OCI-LY3 (cell line): ENCODE results near the gene FAM76A.
A peak's percentile ranks its signal among the peaks of the same experiment; 100 is the strongest.
"Not testable (repeated sequence)": the region's sequence is repeated elsewhere in the genome, so short reads cannot be mapped to it uniquely, and the experiment has no call there.

ENCODE experiments used
- H2AFZ ChIP-seq: fragments of 200-600, 300-600 bp; shearing (Covaris generic); 2 replicates; pipeline ENCODE4 v1.6.0; 2014; ENCODE audit warnings: antibody characterized with exemption, low read depth, low read length
- H3K27ac ChIP-seq: fragments of 200-600, 300-600 bp; sonication (generic); 2 replicates; pipeline ENCODE4 v1.5.1; 2014; ENCODE audit warnings: mild to moderate bottlenecking, low read length, moderate library complexity, mixed read lengths
- H3K27me3 ChIP-seq: fragments of 200-600, 300-600 bp; sonication (generic); 2 replicates; pipeline ENCODE4 v1.6.1; 2014; ENCODE audit warnings: low read depth, low read length, mixed read lengths
- H3K36me3 ChIP-seq: fragments of 200-600, 300-600 bp; sonication (generic); replicated peaks from 2 replicates; pipeline ENCODE3; 2014; ENCODE audit warnings: low read depth, low read length, mixed read lengths
- H3K4me1 ChIP-seq: fragments of 300-600, 200-600 bp; sonication (generic); 2 replicates; pipeline ENCODE4 v1.6.1; 2014; ENCODE audit warnings: low read length, mixed read lengths
- H3K4me2 ChIP-seq: fragments of 200-600, 300-600 bp; sonication (generic); 2 replicates; pipeline ENCODE4 v1.6.1; 2014; ENCODE audit warnings: low read length, mixed read lengths
- H3K4me3 ChIP-seq: fragments of 300-600, 200-600 bp; sonication (generic); 2 replicates; pipeline ENCODE4 v1.5.1; 2014; ENCODE audit warnings: antibody characterized with exemption, mild to moderate bottlenecking, low read length, moderate library complexity
- H3K79me2 ChIP-seq: fragments of 300-600, 200-600 bp; shearing (Covaris generic); 2 replicates; pipeline ENCODE4 v1.6.1; 2014; ENCODE audit warnings: mild to moderate bottlenecking, low read length, mixed read lengths
- H3K9ac ChIP-seq: fragments of 300-600, 200-600 bp; shearing (Covaris generic); 2 replicates; pipeline ENCODE4 v1.6.0; 2014; ENCODE audit warnings: mild to moderate bottlenecking, low read length, moderate library complexity
- H3K9me3 ChIP-seq: fragments of 200-600, 300-600 bp; shearing (Covaris generic); 2 replicates; pipeline ENCODE4 v1.6.1; 2014; ENCODE audit warnings: low read length, mixed read lengths; ENCODE audit not compliant: insufficient read depth
- H4K20me1 ChIP-seq: fragments of 200-600, 300-600 bp; sonication (generic); 2 replicates; pipeline ENCODE4 v1.6.1; 2016; ENCODE audit warnings: low read length, mixed read lengths; ENCODE audit not compliant: insufficient read depth
- EZH2phosphoT487 ChIP-seq: fragments of 200-600 bp; shearing (Covaris generic); IDR thresholded peaks from 2 replicates; pipeline ENCODE4 v1.6.1; 2018; ENCODE audit warnings: antibody characterized with exemption, mixed run types, low read depth
- TF ChIP-seq, protein P1 (sequence below): fragments of 200-600, 300-600 bp; sonication (generic); IDR thresholded peaks from 2 replicates; pipeline ENCODE4 v1.5.1; 2014; ENCODE audit warnings: antibody characterized with exemption, low read length, low read depth

The FAM76A gene

DNA sequence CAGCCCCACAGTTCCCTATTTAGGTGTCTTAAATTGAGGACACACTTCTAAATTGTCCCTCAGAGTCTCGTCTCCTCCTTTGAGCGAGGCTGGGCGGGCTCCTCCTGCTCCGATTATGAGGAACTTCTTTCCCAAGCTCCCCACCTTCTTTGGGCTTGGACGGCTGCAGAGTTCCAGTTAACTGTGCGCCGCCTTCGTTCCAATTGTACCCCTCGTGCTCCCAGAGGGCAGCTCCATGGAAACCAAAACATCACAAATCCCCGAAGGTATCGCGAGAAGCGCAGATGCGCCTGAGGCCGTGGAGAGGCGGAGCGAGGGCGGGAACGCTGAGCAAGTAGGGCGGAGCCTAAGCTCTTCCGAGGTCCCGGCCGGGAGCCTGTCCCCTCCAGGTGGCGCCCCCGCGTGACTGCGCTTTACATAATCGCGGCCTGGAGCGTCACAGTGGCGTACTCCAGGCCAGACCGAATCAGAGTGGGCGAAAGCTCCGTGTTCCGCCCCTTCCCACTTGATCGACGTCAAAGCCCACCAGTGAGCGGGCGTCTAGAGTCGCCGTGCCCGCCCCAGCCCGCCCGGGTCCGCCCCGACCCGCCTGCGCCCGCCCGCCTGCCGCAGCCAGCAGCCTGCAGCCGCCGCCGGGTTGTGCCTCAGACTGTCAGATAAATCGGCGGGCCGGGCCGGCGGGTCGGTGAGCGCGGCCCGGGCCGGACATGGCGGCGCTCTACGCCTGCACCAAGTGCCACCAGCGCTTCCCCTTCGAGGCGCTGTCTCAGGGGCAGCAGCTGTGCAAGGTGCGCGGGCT lies at the start of gene FAM76A:
FAM76A (plus strand) TSS at position 588 of the 799 bp plus-strand sequence; CDS start at position 708, 120 bp downstream.
- Histone ChIP-seq H3K4me3 (peak within 1 kb of the TSS; percentile 96), H3K27me3 (no peaks in the 10 kb centered on the region), H4K20me1 (no peaks in the 10 kb centered on the region), H3K9ac (peak within 1 kb of the TSS; percentile 74), H2AFZ (peak within 1 kb of the TSS; percentile 98), H3K4me2 (peak within 1 kb of the TSS; percentile 95), H3K27ac (peak within 1 kb of the TSS; percentile 35), H3K4me1 (peaks cover 10% of the 10 kb centered on the region), H3K36me3 (no peaks in the 10 kb centered on the region), H3K9me3 (no peaks in the 10 kb centered on the region), H3K79me2 (peaks cover 7% of the 10 kb centered on the region; the same call in 1 of the 2 replicates)
- TF ChIP-seq, protein P1, sequence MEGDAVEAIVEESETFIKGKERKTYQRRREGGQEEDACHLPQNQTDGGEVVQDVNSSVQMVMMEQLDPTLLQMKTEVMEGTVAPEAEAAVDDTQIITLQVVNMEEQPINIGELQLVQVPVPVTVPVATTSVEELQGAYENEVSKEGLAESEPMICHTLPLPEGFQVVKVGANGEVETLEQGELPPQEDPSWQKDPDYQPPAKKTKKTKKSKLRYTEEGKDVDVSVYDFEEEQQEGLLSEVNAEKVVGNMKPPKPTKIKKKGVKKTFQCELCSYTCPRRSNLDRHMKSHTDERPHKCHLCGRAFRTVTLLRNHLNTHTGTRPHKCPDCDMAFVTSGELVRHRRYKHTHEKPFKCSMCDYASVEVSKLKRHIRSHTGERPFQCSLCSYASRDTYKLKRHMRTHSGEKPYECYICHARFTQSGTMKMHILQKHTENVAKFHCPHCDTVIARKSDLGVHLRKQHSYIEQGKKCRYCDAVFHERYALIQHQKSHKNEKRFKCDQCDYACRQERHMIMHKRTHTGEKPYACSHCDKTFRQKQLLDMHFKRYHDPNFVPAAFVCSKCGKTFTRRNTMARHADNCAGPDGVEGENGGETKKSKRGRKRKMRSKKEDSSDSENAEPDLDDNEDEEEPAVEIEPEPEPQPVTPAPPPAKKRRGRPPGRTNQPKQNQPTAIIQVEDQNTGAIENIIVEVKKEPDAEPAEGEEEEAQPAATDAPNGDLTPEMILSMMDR = peak; percentile 33
- no peak for TF ChIP-seq EZH2phosphoT487

DNA sequence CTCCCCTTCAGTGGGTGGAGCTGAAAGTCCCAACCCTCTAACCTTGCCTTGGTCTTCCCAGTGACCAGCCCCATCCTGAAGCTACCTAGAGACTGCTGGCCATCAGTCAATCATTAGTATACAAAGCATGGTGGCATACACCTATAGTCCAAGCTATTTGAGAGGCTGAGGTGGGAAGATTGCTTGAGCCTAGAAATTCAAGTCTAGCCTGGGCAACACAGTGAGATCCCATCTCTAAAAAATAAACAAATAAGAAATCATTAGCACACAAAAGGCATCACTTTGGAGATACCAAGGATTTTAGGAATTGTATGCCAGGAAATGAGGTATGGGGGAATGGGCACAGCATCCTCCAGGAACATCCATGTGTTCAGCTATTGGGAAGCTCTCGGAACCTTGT lies 49.4 kb upstream of the FAM76A start:
- H3K36me3 ChIP-seq = no peaks in the 10 kb centered on the region
- peaks cover 10% of the 10 kb centered on the region for H3K4me1 ChIP-seq
- H3K27me3 ChIP-seq = no peaks in the 10 kb centered on the region
- no peak overlapping the region for H3K27ac ChIP-seq
- H2AFZ ChIP-seq = no peak overlapping the region
- H3K4me2 ChIP-seq = no peak overlapping the region
- H3K79me2 ChIP-seq = no peaks in the 10 kb centered on the region
- H3K9ac ChIP-seq = no peak overlapping the region
- TF ChIP-seq, protein P1 = no peak
- no peak for TF ChIP-seq EZH2phosphoT487
- no peak overlapping the region for H3K4me3 ChIP-seq
- no peaks in the 10 kb centered on the region for H4K20me1 ChIP-seq
- no peaks in the 10 kb centered on the region for H3K9me3 ChIP-seq

DNA sequence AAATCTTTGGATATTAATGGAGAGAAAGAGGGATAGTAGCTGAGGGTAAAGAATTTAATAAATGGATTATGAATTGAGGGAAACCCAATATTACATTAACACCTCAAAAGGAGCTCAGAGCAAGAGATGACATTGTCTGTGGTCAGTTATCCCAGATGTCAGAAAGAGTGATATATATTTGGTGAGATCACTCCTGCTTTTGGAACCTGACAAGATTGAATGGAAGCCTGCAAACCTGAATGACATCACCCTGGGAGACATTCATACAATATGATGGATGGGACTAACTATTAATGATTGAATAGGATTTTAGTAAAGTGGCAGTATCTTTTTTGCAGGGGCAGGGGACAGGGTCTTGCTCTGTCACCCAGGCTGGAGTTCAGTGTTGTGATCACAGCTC lies 47.0 kb upstream of the FAM76A start:
- TF ChIP-seq, protein P1 = no peak
- no peak for TF ChIP-seq EZH2phosphoT487
- no peak overlapping the region for H3K4me2 ChIP-seq
- H3K9ac ChIP-seq = no peak overlapping the region
- no peaks in the 10 kb centered on the region for H3K4me1 ChIP-seq
- H3K4me3 ChIP-seq = no peak overlapping the region
- H2AFZ ChIP-seq = no peak overlapping the region
- no peaks in the 10 kb centered on the region for H3K79me2 ChIP-seq
- H3K9me3 ChIP-seq = no peaks in the 10 kb centered on the region
- H3K27ac ChIP-seq = no peak overlapping the region
- H3K27me3 ChIP-seq = no peaks in the 10 kb centered on the region
- no peaks in the 10 kb centered on the region for H3K36me3 ChIP-seq
- no peaks in the 10 kb centered on the region for H4K20me1 ChIP-seq

DNA sequence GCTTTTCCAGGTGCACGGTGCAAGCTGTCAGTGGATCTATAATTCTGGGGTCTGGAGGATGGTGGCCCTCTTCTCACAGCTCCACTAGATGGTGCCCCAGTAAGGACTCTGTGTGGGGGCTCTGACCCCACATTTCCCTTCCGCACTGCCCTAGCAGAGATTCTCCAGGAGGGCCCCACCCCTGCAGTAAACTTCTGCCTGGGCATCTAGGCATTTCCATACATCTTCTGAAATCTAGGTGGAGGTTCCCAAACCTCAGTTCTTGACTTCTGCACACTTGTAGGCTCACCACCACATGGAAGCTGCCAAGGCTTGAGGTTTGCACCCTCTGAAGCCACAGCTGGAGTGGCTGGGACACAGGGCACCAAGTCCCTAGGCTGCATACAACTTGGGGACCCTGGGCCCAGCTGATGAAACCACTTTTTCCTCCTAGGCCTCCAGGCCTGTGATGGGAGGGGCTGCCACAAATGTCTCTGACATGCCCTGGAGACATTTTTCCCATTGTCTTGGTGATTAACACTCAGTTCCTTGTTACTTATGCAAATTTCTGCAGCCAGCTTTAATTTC lies 45.5 kb upstream of the FAM76A start:
- H3K27me3 ChIP-seq, H3K36me3 ChIP-seq, H3K27ac ChIP-seq, H2AFZ ChIP-seq, H3K4me3 ChIP-seq, H3K4me1 ChIP-seq, H4K20me1 ChIP-seq, H3K9me3 ChIP-seq, H3K9ac ChIP-seq, H3K4me2 ChIP-seq, H3K79me2 ChIP-seq: not testable (repeated sequence)

DNA sequence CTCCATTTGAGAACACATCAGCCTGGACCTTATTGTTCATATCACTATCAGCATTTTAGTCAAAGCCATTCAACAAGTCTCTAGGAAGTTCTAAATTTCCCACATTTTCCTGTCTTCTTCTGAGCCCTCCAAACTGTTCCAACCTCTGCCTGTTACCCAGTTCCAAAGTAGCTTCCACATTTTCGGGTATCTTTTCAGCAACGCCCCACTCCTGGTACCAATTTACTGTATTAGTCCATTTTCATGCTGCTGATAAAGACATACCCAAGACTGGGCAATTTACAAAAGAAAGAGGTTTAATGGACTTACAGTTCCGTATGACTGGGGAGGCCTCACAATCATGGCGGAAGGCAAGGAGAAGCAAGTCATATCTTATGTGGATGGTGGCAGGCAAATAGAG lies 44.2 kb upstream of the FAM76A start:
- not testable (repeated sequence) for H3K36me3 ChIP-seq, H3K9ac ChIP-seq, H3K9me3 ChIP-seq

More for the DNA sequence above, 44.2 kb upstream of the FAM76A start:
- H4K20me1 ChIP-seq, H3K4me2 ChIP-seq, H3K4me3 ChIP-seq, H3K27me3 ChIP-seq, H2AFZ ChIP-seq, H3K4me1 ChIP-seq, H3K79me2 ChIP-seq, H3K27ac ChIP-seq: not testable (repeated sequence)
